ENCODE data around the gene KCNMA1.
"Not testable (repeated sequence)": the region's sequence is repeated elsewhere in the genome, so short reads cannot be mapped to it uniquely, and the experiment has no call there.

Gene KCNMA1

DNA sequence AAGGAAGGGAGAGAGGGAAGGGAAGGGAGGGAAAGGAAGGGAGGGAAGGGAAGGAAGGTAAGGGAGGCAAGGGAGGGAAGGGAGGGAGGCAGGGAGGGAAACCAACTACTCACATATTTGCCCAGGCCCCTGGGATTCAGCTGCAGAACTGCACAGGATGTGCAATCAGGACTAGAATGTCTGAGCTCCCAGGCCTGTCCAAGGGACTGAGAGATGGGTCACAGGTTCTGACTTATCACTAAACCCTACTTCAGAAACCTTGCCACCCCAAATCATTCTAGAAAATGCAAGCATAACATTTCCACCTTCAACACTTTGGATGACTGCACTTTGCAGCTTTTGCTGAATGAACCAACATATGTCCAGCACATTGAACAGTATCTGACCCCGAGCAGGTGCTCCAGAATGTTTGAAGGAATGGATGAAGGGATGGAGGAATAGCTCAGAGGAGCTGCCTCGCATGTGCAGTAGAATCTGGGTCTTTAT, 245.3 kb downstream of the KCNMA1 start:
- FAIRE-seq (no peak), DNase-seq (ENCODE audit: insufficient read length, low spot score) (no peak)
- TF ChIP-seq, protein P1, sequence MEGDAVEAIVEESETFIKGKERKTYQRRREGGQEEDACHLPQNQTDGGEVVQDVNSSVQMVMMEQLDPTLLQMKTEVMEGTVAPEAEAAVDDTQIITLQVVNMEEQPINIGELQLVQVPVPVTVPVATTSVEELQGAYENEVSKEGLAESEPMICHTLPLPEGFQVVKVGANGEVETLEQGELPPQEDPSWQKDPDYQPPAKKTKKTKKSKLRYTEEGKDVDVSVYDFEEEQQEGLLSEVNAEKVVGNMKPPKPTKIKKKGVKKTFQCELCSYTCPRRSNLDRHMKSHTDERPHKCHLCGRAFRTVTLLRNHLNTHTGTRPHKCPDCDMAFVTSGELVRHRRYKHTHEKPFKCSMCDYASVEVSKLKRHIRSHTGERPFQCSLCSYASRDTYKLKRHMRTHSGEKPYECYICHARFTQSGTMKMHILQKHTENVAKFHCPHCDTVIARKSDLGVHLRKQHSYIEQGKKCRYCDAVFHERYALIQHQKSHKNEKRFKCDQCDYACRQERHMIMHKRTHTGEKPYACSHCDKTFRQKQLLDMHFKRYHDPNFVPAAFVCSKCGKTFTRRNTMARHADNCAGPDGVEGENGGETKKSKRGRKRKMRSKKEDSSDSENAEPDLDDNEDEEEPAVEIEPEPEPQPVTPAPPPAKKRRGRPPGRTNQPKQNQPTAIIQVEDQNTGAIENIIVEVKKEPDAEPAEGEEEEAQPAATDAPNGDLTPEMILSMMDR (IDR thresholded peaks at IDR 0.05; ENCODE audit: insufficient read depth, missing control alignments) = no peak

DNA sequence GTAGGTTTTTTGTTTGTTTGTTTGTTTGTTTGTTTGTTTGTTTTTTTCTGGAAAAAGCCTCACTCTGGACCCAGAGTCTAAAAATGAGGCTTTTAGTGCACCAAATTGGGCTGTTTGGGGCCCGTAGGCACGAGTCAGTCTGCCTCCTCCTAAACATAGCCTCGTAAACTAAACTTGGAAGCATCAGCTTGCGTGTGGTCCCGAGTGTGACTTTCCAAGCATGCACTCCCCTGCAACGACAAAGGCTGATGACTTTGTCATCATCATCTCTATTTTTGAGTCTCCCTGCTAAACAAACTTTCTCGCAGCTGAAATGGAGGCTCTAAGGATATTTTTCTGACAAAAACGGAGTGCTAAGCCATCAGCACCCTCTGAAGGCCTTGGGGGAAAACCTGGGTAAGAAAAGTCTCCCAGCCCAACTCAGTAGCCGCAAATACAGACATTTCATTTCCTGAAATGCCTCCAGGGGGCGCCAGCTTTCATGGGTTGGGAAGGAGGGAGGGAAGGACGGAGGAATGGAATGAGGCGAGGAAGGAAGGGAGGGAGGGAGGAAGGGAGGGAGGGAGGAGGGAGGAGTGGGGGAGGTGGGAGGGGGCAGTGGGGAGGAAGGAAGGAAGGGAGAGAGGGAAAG, 245.9 kb downstream of the KCNMA1 start:
- FAIRE-seq (no peak), DNase-seq (ENCODE audit: insufficient read length, low spot score) (no peak)
- TF ChIP-seq, protein P1 (IDR thresholded peaks at IDR 0.05; ENCODE audit: insufficient read depth, missing control alignments) = peak; percentile 86

DNA sequence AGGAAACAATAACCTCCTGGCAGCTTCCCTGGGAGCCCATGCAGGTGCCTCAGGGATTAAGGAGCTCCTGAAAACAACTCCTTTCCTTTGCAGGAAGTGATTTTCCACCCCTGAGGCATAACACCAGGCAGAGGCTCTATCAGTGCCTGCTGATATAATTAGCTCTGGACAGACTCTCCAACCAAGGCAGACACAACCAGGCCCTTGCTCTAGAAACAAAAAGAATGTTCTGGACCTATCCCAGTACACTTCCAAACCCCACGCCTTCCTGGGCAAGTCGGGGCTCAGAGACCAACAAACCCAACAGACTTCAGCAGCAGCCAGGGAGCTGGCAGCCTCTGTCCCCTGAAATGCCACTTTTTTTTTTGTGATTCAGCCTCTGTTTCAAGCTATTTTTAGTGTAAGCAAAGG, 247.1 kb downstream of the KCNMA1 start:
- FAIRE-seq (no peak), DNase-seq (ENCODE audit: insufficient read length, low spot score) (no peak)
- TF ChIP-seq, protein P1 (IDR thresholded peaks at IDR 0.05; ENCODE audit: insufficient read depth, missing control alignments) = no peak

DNA sequence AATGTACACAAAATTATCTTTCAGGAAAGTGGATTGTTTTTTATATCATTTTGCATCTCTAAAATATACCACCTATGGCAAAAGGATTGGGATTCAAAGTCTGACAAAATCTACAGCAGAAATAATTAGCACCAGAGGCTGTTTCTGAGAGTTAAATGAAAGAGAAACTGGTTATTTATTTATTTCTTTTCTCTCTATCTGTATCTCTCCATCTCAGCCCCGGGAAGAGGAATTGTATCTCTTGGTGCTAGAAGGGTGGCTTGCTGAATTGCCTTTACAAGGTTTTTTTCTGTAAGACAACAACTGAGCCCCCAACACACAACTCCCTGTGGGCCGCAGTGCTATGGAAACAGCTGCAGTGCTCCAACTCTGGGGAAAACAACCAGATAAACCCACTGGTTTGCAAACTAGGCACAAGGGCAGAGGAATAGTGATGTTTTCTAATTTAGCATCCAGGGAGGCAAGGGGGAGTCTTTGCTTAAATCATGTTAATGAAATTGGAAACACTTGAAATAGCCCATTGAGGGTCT, 249.0 kb downstream of the KCNMA1 start:
- FAIRE-seq (no peak), DNase-seq (ENCODE audit: insufficient read length, low spot score) (no peak)
- TF ChIP-seq, protein P1 (IDR thresholded peaks at IDR 0.05; ENCODE audit: insufficient read depth, missing control alignments) = no peak

DNA sequence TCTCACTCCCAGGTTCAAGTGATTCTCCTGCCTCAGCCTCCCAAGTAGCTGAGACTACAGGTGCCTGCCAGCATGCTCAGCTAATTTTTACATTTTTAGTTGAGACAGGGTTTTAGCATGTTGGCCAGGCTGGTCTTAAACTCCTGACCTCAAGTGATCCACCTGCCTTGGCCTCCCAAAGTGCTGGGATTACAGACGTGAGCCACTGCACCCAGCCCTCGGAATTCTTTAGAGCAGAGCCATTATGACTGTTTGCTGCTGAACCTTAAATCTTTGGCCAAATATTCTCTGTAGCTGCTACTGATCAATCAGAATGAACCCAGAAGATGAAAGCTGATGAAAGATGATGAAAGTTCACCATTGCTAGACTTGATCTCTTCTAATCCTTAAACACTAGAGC, 249.9 kb downstream of the KCNMA1 start:
- peak; percentile 58 for FAIRE-seq
- DNase-seq (ENCODE audit: insufficient read length, low spot score) = not testable (repeated sequence)

DNA sequence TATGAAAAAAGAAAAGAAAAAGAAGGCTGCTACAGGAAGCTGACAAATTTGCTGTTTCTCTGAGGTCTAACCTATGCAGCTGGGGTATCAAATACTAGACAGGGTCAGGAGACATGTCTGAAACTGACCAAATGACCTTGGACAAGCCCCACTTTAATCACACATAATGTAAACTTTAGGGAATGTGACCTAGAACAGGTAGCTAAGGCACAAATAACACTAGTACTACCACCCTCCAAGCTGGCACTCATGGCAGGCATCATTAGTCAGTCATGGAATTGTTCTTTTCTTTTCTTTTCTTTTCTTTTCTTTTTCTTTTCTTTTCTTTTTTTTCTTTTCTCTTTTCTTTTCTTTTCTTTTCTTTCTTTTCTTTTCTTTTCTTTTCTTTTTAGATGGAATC, 250.4 kb downstream of the KCNMA1 start:
- FAIRE-seq (no peak), DNase-seq (ENCODE audit: insufficient read length, low spot score) (no peak)
- TF ChIP-seq, protein P1 (IDR thresholded peaks at IDR 0.05; ENCODE audit: insufficient read depth, missing control alignments) = no peak

DNA sequence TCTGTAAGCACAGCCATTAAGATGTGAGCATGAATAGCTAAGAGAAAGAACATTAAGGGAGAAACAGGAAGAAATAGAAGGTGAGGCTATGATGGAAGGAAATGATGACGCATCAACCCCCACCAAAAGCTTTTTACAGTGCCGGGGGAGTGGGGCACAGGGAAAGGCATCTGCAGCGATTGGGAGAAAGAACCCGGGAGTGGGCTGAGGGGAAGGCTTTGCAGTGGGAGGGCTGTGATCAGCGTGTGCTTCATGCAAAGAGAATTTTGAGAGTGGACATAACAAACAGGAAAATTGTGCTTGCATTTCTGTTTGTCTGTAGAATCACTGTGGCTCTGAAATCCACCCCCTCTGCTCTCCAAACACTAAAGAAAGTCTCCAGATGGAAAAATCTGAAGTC, 250.8 kb downstream of the KCNMA1 start:
- TF ChIP-seq, protein P1 (IDR thresholded peaks at IDR 0.05; ENCODE audit: insufficient read depth, missing control alignments) = no peak
- DNase-seq (ENCODE audit: insufficient read length, low spot score) (no peak), FAIRE-seq (no peak)

Data from D721Med (cell line).